ENCODE data around the gene PYGB. TPM values are rescaled to one million over a fixed set of nuclear protein-coding genes. Genes with fewer than 3 reads are reported as not detected.

The PYGB gene
- total RNA-seq, 1 donor from 2014 or later, result 46.6 TPM

DNA sequence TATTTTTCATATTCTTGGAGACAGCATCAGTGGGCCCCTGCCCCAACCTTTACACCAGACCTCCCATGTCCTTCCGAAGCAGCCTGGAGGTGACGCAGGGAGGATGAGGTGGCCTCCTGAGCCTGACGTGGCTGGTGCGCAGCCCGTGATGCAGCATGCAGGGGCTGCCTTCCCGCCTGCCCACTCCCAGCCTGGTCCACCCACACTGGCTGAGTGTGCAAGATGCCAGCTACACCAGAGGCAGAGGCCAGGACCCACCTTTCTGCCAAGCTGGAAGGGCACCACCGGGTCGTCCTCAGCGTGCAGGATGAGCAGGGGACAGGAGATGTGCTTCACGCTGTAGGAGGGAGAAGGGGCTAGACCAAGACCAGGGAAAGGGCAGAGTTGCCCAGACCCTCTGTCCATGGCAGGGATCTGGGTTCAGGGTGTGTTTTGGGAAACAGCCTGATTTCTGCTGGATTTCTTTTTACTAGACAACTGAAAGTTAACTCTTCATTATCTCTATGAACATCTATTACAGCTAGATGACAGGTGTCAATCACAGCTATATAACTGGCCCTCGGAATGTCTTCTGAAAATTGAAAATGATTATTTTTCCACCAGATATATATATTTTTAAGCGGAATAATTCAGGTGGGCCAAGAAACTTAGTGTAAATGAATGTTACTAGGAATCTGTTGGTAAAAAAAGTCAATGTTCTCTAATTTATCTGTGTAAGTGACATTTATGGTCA lies 55.6 kb downstream of the PYGB start:
- H3K27ac Mint-ChIP-seq, result no peak overlapping the region
- DNase-seq (ENCODE audit: low spot score in 2 of 2, unreplicated experiment in 2 of 2), result no peak
- H3K9me3 Mint-ChIP-seq, result no peaks in the 10 kb centered on the region
- peaks cover 1% of the 10 kb centered on the region for H3K36me3 Mint-ChIP-seq
- no peaks in the 10 kb centered on the region for H3K27me3 Mint-ChIP-seq (ENCODE audit: low read depth)
- no peak overlapping the region for H3K4me3 Mint-ChIP-seq
- no peak for TF ChIP-seq CTCF (IDR thresholded peaks at IDR 0.05; ENCODE audit: unreplicated experiment)
- H3K4me1 Mint-ChIP-seq, result no peaks in the 10 kb centered on the region

DNA sequence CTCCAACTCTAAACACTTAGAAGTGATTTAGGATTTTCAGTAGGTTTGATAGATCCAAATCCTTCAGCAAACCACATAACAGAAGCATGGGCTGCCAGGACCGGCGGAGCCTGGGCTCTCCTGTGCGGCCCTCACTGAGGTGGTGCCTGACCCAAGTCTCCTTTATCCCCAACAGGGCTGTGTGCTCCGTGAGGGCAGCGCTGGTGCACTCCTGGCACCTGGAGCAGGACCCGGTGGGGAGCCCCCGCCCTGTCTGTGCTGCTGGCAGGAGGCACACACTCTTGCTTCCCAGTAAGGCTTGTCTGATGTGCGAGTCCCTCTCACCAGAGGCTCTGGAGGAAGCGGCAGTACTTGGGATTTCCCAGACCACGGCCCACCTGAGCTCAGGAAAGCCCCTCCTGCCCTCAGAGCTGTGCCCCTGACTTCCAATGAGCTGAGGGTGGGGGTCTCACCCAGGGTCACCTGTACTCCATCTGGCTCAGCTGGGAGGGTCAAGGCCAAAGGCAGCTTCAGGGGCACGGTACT lies 56.2 kb downstream of the PYGB start:
- no peak for TF ChIP-seq CTCF (IDR thresholded peaks at IDR 0.05; ENCODE audit: unreplicated experiment)
- DNase-seq (ENCODE audit: low spot score in 2 of 2, unreplicated experiment in 2 of 2), result no peak
- H3K4me1 Mint-ChIP-seq, result no peaks in the 10 kb centered on the region
- no peak overlapping the region for H3K4me3 Mint-ChIP-seq
- H3K36me3 Mint-ChIP-seq, result no peaks in the 10 kb centered on the region
- H3K9me3 Mint-ChIP-seq, result no peaks in the 10 kb centered on the region
- H3K27me3 Mint-ChIP-seq (ENCODE audit: low read depth), result no peaks in the 10 kb centered on the region
- H3K27ac Mint-ChIP-seq, result no peak overlapping the region

DNA sequence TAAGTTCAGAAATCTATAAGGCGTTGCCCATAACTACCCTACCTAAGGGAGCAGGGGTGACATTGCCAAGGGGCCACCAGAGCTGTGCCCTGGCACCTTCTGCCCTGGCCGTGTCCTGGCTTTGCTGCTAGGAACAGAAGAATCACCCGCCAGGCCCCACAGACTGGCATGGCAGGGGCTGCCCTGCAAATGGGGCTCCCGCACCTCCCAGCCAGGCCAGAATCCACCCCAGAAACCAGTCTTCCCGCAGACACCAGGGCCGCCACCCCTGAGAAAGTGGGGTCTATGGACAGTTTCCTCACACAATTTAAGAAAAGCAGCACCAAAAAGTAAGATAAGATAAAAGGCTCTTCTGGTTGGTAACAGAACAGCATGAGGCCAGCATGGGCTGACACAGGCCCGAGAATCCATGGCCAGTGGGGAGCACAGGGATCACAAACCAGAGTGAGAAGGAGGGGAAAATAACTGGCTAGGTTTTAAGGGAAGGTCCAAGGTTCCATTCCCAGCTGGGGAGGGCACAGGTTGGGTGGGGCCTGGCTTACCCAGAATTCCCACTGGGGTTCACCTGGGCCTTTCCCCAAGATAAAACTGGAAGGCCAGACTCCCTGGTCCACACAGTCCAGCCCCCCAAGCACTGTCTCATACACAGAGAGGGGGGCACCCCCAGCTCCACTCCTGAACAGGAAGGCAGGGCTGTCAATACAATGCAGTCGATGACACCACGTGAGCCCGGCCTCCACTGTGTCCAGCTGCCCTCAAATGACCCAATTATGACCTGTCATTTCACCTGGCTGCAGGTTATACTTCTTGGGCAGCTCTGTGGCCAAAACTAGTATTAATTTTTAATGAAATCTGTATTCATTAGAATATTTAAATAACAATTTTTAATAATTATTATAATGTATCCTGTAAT lies 59.4 kb downstream of the PYGB start:
- Mint-ChIP-seq H3K4me1 (peaks cover 13% of the 10 kb centered on the region), H3K9me3 (no peaks in the 10 kb centered on the region), H3K27me3 (ENCODE audit: low read depth) (no peaks in the 10 kb centered on the region), H3K27ac (no peak overlapping the region), H3K4me3 (no peak overlapping the region), H3K36me3 (peaks cover 3% of the 10 kb centered on the region)
- DNase-seq (ENCODE audit: low spot score in 2 of 2, unreplicated experiment in 2 of 2), result no peak
- TF ChIP-seq CTCF (IDR thresholded peaks at IDR 0.05; ENCODE audit: unreplicated experiment), result no peak

- H3K4me1 Mint-ChIP-seq, result peaks cover 13% of the 10 kb centered on the region
- H3K4me3 Mint-ChIP-seq, result no peak overlapping the region
- no peak for TF ChIP-seq CTCF (IDR thresholded peaks at IDR 0.05; ENCODE audit: unreplicated experiment)
- peaks cover 3% of the 10 kb centered on the region for H3K36me3 Mint-ChIP-seq
- DNase-seq (ENCODE audit: low spot score in 2 of 2, unreplicated experiment in 2 of 2), result no peak
- H3K27ac Mint-ChIP-seq, result no peak overlapping the region
- H3K27me3 Mint-ChIP-seq (ENCODE audit: low read depth), result no peaks in the 10 kb centered on the region
- no peaks in the 10 kb centered on the region for H3K9me3 Mint-ChIP-seq
Observed at GRCh38 chr20:25308083-25308491, 60.2 kb downstream of the PYGB start.

GRCh38 chr20:25308671-25309394 lies 60.9 kb downstream of the PYGB start:
- no peaks in the 10 kb centered on the region for H3K27me3 Mint-ChIP-seq (ENCODE audit: low read depth)
- H3K27ac Mint-ChIP-seq, result no peak overlapping the region
- no peak overlapping the region for H3K4me3 Mint-ChIP-seq
- no peaks in the 10 kb centered on the region for H3K9me3 Mint-ChIP-seq
- peaks cover 13% of the 10 kb centered on the region for H3K4me1 Mint-ChIP-seq
- no peak for TF ChIP-seq CTCF (IDR thresholded peaks at IDR 0.05; ENCODE audit: unreplicated experiment)
- DNase-seq (ENCODE audit: low spot score in 2 of 2, unreplicated experiment in 2 of 2), result no peak
- peaks cover 3% of the 10 kb centered on the region for H3K36me3 Mint-ChIP-seq

Data from mesothelial cell of epicardium (in vitro differentiated cells).